Activated CD4-positive, alpha-beta T cell treated with anti-CD3 and anti-CD28 coated beads, Interleukin-2, Interleukin-4, amounts not matched to agents 100 ng/mL and 50 ng/mL, durations not matched to agents 16 hours and 8 hours (primary cell): ENCODE measurements around the gene FLRT1.

Source experiments
- DNase-seq: peaks from one replicate; pipeline ENCODE4 v3.0.0-alpha.2; 2020; ENCODE audit warnings: low spot score

FLRT1 gene

DNA sequence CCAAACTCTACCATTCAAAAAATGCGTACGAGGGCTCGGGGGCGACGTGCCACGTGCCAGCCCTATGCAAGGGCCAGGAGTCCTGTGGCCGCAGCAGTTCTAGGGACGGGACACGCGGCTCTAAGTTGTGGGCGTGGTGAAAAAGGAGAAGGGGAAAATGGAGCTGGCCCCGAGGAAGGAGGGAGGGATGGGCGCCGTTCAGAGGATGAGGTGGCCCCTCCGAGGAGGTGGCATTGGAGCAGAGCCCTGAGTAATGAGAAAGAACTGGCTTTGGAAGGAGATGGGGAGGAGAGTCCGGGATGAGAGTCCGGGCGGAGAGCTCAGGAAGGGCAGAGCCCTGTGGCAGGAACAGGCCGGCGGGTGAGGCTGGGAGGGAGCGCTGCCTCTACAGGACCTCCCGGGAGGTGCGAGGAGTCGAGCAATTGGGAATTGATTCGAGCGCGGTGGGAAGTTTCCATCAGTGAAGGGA is 28.5 kb upstream of the FLRT1 start:
- DNase-seq: no peak

DNA sequence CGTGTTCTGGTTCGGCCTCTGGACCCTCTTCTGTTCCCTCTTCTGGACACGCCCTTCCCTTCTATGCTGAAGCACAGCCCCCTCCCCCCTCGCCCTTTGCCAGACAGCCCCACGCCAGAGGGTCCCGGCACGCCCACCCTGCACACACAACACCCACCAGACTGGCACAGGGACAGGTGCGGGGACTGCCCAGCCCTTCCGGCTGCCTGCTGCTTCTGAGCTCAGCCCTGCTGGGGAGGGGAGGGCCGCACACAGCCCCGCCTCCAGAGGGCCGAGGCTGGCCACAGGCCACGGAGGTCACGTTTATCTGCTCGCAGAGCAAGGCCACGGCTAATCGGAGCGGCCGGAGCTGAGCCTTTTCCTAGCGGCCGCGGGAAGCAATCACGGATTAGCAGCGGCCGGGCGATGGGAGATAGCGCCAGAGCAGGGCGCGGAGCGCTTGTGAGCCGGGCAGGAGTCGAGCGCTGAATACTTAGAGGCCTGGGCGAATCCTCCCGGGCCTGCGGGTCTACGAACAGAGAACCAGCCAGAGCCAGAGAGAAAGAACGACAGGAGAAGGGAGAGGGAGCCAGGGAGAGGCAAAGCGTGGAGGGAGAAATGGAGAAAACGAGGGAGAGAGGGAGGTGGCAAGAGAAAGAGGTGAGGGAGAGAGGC is 28.0 kb upstream of the FLRT1 start:
- no peak for DNase-seq

DNA sequence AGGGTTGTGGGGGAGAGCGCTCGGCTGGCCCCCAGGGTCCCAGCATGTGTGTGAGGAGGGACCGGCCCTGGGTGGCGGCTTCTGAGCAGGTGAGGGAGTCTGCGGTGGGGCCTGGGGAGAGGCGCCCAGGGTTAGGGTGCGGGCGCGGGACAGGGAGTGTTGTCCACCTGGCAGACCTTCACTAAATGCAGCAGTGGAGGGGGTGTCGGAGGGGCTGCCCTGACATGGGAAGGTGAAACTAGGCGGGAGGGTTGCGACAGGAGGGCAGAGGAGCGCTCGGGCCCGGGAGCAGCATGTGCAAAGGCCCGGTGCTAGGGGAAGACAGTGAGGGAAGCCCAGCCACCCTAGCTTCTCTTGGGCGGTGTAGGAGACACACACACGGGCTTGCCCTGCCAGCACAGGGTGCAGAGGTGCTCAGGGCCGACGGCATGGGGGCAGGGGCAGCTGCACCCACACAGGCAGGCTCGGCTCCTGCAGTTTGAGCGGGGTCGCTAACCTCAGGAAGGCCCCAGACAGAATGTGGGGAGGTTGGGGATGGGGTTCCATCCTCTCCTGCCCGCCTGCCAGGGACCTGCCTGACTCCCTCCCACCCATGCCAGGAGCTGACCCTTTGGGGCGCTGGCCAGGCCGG is 27.3 kb upstream of the FLRT1 start:
- no peak for DNase-seq

DNA sequence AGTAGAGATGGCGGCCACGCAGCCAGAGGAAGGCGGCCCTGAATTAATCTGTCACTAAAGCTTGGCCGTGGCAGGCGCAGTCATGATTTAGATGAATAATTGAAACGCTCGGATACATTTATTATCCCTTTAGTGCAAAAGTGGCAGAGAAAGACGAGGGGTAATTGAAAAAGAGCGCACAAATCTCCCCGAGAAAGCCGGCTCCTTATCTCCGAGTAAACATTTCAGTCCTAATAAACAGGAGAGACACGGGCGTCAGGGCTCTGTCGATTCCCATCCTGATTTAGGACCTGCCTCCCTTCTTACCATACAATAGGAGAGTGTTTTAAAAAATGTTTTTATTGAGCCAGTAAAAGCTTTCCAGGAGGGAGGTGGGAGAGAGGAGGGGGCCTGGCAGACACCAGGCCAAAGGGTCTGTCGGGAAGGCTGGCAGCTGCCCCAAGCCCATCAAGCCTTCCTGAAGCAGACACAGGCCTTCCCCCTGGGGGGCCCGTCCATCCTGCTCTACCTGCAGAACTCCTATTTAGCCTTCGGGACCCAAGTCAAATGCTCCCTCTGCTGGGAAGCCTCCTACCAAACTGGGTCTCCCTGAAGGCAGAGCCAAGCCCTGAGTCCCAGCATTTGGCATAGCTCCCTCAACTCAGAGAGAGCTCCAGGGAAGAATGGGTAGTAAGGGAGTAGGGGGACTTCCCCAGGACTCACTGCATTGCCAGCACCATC is 26.7 kb upstream of the FLRT1 start:
- DNase-seq: no peak

DNA sequence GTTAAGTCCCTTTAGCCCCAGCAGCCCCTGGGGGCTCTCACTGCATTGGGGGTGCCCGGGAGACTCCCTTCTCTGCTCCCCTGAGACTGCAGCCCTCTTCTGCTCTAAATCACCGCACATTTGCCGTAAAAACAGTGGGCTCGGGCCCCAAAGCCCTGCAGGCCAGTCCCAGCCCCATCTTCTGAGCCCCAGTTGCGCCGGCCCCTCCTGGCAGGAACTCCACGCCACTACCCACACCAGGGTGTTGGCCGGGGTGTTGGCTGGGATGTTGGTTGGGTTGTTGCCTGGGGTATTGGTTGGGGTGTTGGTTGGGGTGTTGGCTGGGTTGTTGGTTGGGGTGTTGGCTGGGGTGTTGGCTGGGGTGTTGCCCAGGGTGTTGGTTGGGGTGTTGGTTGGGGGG is 26.0 kb upstream of the FLRT1 start:
- DNase-seq: no peak

DNA sequence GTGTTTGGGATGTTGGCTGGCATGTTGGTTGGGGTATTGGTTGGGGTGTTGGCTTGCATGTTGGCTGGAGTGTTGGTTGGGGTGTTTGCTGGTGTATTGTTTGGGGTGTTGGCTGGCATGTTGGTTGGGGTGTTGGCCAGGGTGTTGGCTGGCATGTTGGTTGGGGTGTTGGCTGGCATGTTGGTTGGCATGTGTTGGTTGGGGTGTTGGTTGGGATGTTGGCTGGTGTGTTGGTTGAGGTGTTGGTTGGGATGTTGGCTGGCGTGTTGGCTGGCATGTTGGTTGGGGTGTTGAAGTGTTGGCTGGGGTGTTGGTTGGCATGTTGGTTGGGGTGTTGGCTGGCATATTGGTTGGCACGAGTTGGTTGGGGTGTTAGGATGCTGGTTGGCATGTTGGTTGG is 24.9 kb upstream of the FLRT1 start:
- DNase-seq: no peak

DNA sequence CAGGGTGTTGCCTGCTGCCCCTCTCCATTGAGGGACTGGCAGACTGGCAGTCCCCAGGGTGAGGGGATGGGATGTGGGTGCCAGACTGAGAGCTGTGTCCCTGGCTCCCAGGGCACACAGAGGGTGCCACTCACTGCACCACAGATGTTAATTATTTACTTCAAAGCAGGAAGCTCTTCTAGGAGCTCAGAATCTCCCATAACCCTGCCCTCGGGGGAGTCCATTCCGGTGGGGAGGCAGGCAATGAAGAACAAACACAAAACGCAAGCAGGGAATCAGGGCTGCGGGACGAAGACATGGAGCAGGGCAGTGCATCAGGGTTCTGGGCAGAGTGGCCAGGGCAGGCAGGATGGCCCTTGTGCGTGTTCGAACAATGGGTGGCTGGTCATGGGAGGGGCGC is 24.4 kb upstream of the FLRT1 start:
- no peak for DNase-seq

DNA sequence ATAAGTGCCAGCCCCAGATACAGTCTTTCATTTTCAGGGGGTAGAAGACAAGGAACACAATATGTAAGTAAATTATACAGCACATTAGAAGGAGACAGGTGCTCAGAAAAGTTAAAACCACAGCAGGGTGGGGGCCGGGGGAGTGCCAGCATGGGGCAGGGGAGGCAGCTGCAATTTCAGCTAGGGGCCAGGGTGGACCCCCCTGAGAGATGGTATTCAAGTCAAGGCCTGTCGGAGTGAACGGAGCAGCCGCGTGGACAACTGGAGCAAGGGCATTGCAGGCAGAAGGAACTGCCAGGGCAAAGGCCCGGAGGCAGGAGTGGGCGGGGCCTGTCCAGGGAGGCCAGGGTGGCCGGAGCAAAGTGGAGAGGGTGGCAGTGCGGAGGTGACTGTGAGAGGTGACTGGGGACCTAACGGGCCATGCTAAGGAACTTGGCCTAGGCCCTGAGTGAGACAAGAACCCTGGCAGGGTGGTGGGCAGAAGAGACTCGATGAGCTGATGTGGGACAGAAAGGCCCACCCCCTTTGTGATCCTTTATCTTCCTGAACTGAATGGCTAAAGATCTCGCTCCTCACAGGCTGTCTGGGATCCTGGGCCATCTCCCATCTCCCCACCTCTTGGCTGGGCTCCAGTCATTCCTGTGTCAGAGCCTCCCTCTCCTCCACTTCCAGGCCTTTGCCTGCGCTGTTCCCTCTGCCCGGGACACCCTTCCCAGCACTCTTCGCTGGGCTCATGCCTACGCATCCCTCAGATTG is 22.4 kb upstream of the FLRT1 start:
- DNase-seq: no peak

DNA sequence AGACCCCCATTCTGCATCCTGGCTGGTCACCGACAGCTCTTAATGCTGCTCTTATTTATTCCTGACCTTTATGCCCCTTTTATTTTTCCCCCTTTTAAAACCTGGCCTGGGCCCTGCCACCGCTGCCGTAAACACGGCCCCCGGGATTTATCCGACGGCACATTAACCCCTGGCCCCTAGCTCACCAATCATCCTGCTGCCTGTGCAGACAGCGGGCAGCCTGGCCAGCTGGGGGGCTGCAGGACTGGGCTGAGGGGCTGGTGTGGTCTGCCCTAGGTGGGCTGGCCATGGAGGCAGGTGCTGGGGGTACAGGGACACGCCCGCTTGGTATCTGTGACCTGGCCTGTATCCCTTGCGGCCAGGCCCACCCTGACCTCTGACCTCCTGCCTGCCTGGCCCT is 21.4 kb upstream of the FLRT1 start:
- DNase-seq: no peak

DNA sequence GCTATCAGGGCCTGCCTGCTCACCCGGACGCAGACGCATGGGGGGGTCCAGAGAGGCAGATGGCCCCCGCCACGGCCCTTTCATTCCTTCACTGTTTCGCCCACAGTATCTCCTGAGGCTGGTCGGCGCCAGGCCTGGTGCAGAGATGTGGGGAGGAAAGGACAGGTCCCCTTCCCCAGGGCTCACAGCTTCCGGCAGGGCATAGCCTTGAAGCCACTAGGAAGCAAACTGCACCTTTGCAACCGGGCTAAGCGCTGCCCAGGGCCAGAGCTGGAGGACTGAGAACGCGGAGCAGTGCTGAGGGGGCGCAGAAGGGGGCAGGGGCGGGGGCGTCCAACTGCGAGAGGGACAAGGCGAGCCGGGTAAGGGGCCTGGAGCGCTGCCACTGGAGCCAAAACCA is 20.2 kb upstream of the FLRT1 start:
- no peak for DNase-seq

DNA sequence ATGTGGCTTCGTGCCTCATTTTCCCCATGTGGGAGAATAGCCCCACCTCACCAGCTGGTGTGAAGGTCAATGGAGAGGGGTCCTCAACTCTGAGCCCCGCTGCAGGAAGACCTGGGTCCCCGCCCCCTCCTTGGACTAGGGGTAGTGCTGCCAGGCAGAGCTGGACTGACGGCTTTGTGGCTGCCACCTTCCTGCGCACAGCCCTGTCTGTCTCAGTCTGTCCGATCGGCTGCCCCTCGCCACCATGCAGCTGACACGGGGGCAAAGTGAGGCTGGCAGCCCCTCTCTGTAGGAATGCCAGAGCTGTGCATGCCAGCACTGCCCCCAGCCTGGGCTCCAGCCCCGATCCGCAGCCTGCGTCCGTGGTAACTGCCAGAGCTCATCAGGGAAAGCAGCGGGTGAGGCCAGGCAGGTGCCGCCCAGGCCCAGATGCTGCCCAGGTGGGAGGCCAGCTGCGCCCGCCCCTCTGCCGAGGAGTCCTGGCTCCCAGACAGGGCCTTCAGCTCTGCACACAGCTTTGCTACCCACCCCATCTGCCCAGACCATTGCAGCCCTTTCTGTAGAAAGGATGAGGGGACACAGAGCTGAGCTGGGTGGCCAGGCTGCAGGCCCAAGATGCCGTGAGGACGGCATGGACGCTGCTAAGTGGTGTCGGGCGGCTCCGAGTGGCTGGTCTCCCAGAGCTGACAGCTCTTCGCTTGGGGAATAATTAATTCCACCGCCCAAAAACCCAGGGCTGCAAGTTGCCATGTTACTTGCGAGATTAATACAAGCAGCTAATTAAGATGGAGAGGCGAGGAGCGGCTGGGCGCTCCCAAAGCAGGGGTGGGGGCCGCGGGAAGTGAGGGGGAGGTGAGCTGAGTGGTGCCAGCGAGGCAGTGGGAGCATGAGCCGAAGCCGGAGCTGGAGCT is 19.5 kb upstream of the FLRT1 start:
- DNase-seq: no peak

DNA sequence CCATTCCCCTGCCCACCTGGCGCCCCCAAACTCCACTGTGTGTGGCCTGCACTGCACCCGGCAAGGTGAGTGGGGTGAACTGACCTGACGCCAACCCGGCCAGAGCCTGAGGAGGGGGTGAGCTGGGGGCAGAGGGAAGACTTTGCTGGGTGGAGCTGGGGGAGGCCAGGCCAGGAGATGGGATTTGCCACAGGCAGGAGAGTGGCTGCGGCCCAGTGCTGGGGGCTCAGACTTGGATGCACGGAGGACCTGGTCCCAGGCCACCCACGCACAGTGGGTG is 17.8 kb upstream of the FLRT1 start:
- DNase-seq: no peak

DNA sequence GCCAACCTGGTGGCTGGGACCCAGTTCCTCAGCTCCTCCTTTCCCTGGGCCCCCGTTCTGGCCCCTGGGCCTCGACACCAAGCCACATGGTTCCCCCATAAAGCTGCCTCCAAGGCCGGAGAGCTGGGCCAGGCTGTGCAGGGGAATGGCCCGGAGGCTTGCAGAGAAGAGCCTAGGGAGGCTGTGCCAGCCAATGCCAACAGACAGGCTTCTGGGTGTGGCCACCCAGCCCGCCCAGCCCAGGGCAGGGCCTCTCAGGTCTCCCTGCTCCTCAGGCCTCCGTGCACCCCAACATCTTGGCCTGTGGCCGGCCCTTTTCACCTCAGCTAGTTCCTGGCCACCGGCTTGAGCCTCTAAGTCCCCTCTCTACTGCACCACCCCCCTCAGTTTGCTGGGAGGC is 17.4 kb upstream of the FLRT1 start:
- DNase-seq: no peak

DNA sequence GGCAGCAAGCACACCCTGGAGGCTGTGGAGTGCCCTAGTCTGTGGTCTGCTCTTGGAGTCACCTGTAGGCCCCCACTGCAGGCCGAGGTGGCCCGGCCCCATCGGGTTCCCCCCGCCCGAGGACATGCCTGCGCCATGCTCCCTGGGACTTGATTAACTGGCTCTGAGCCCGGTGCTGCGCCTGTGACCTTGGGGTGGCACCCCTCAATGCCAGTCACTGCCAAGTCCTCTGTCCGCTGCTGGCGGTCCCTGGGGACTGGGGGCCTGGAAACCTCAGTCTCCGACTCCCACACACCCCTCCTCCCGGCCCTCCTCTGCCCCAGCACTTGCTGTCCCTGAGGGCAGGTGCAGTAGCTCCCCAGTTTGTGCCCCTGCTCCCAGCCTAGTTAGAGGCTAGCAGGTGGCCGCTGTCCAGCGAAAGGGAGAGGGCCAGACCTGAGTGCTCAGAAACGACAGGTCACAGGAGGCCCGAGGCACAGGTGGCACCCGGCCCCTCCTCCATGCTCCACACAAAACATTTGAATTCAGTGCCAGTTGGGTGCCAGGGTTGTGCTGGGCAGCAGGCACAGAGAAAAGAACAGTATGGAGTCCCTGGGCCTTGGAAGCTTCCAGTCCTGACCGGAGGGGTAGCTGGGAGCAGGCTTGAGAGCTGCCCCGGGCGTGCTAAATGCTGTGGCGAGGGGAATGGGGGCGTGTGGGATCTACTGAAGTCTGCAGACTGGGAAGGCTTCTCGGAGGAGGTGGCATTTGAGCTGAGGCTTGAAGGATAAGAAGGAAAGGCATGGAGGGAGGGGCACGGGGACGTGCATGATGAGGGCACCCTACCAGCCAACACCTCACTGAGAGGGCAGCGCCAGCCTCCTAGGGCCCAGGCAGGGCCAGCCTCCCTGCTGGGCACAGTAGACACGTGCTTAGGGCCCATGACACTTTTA is 16.4 kb upstream of the FLRT1 start:
- DNase-seq: no peak

DNA sequence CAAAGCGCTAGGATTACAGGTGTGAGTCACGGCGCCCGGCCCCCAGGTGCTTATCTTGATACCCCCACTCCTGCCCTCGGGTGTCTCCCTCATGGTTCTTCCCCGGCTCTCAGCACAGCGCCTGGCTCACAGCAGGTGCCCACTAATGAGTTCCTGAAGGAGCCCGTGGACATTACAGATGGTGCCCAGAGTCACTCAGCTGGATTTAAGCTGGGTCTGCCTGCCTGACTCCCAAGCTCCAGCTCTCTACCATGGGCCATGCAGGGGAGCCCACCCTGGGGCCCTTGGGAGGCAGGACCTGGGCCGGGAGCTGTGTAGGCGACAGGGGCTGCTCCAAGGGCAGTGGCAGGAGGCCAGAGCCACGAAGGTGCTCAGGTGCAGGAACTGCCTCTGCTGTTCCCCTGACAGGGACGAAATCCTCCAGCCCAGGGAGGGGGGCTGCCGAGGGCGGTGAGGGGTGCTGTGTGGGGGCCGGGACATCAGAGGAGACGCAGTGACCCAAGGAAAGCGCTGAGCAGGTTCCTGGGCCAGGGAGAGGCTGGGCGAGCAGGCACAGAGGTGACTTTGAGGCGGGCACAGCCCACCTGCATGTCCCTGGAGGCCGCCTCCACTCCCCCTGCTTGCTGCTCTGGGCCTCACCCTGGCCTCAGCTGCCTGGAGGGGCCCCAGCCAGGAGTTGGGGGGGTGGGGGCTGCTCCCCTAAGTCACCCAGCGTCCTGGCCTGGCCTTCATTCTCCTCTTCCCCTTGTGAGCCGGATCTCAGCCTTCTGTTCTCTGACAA is 14.6 kb upstream of the FLRT1 start:
- no peak for DNase-seq

DNA sequence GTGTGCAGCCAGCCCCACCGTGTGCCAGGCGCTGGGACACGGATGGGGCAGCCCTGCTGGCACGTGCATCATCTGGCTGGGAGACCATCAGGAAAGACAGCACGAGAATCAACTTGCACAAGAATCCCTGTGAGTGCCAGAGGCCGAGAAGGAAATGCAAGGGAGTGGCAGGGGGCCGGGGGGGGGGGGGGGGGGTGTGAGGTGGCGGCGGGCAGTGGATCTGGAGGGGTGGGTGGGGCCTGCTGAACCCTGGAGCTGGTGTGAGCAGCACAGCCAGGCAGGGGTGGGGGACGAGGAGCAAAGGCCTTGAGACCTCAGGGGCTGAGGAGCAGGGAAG is 14.0 kb upstream of the FLRT1 start:
- DNase-seq: no peak

DNA sequence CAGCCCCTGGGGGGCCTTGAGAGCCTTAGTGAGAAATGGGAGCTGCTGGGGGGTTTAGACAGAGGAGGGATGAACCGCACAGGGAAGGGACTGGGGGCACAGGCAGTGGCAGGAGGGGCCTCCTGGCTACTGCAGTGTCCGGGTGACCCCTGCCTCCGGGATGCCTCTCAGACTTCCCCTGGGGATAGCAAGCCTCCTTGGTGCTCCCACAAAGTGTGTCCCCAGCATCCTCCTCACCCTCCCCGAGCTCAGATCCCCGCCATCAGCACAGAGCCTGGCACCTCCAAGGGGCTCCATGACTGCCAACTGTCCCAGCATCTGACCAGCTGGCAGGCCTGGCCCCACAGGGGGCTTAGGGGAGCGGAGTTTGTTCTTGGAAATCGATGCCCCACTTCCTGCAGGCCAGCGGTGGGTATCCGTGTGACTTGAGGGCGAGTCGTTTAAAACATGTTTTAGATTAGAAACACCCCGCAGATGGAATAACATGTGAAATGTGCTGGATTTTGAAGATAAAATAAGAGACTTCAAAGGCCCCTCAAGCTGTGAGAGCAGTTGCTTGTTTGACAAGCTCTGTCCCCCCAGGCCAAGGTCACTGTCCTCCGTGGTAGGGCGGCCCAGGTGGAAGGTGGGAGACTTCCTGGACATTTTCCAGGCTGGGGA is 13.5 kb upstream of the FLRT1 start:
- no peak for DNase-seq

DNA sequence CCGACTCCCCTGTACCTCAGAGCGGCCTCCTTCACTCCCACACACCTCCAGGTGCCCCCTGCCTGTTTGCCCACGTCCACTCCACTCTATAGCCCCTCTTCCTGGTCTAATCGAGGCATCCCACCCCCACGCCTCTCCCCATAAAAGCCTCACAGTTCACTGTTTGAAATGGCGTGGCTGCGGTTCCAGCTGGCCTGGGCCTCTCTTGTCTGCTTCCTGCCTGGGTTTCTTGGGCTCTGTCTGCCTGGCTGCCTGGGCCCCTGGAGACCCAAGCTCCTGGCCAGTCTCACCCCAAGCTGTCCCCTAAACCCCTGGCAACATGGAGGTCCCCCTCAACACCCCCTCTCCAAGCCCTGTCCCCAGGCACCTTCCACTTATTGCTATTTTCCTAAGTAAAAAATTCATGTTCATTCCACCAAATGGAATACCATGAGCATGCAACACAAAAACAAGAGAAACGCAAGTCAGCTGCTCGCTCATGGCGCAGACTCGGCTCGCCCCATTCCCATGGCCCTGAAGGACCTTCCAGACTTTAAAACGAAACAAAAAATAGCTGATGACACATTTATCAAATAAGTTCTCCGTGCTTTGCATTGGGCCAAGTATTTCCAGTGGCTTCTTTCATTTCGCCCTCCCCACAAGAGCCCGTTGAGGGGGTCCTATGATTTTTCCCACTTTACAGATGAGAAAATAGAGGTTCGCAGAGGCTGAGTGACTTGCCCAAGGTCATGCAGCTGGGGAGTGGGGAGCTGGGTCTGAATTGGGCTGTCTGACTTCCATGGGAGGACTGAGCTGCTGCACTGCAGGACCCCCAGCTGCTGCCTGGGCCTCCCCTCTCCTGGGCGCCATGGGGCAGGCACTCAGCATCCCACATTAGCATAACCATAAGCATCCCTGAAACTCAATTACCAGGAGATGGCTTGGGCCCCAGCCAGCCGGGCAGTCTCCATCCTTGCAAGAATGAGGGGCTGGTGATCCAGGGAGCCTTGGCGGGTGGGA is 11.7 kb upstream of the FLRT1 start:
- DNase-seq: no peak
